NCI-H2227 treated with DMSO at 0.1 percent for 48 hours (cell line): ENCODE data around the gene WWOX.

Experiments used
- DNase-seq: peaks from one replicate; lab custom pipeline; 2025; lab: John Stamatoyannopoulos, UW

The WWOX gene

GRCh38 chr16:78804058-78804735, 704.7 kb downstream of the WWOX start:
- no peak for DNase-seq

GRCh38 chr16:78805556-78805955, 706.1 kb downstream of the WWOX start:
- DNase-seq: no peak

GRCh38 chr16:78811247-78811646, 711.8 kb downstream of the WWOX start:
- no peak for DNase-seq

GRCh38 chr16:78812582-78812981, 713.1 kb downstream of the WWOX start:
- no peak for DNase-seq

GRCh38 chr16:78813661-78814311, 714.3 kb downstream of the WWOX start:
- no peak for DNase-seq

- DNase-seq: no peak
Observed at GRCh38 chr16:78815713-78816112, 716.3 kb downstream of the WWOX start.

- DNase-seq: no peak
Observed at GRCh38 chr16:78816499-78817195, 717.2 kb downstream of the WWOX start.

GRCh38 chr16:78817200-78817739, 717.8 kb downstream of the WWOX start:
- no peak for DNase-seq

- DNase-seq: no peak
Observed at GRCh38 chr16:78821335-78821734, 721.9 kb downstream of the WWOX start.

GRCh38 chr16:78822509-78822908, 723.1 kb downstream of the WWOX start:
- no peak for DNase-seq

- no peak for DNase-seq
Observed at GRCh38 chr16:78823027-78823426, 723.6 kb downstream of the WWOX start.

- no peak for DNase-seq
Observed at GRCh38 chr16:78829280-78829679, 729.8 kb downstream of the WWOX start.

GRCh38 chr16:78830599-78830998, 731.1 kb downstream of the WWOX start:
- DNase-seq: no peak

- DNase-seq: no peak
Observed at GRCh38 chr16:78832100-78832499, 732.6 kb downstream of the WWOX start.

GRCh38 chr16:78836802-78837491, 737.5 kb downstream of the WWOX start:
- no peak for DNase-seq

GRCh38 chr16:78837706-78838105, 738.3 kb downstream of the WWOX start:
- no peak for DNase-seq

GRCh38 chr16:78838276-78838675, 738.8 kb downstream of the WWOX start:
- DNase-seq: no peak

- DNase-seq: no peak
Observed at GRCh38 chr16:78842950-78843349, 743.5 kb downstream of the WWOX start.

GRCh38 chr16:78843978-78844377, 744.5 kb downstream of the WWOX start:
- no peak for DNase-seq

- DNase-seq: no peak
Observed at GRCh38 chr16:78844682-78845081, 745.2 kb downstream of the WWOX start.

- DNase-seq: no peak
Observed at GRCh38 chr16:78851266-78851665, 751.8 kb downstream of the WWOX start.

- DNase-seq: no peak
Observed at GRCh38 chr16:78852081-78852635, 752.7 kb downstream of the WWOX start.
